GM10248 (cell line): ENCODE data around the gene TASP1.
"Not testable (repeated sequence)": the region's sequence is repeated elsewhere in the genome, so short reads cannot be mapped to it uniquely, and the experiment has no call there.

Experiments
- CTCF ChIA-PET: fragments of 300-600 bp; sonication (Branson Sonifier 250); formaldehyde crosslinking; extraction: SDS; loops from one replicate; lab custom pipeline; 2021; ENCODE audit warnings: antibody characterized with exemption; lab: Yijun Ruan, JAX
- POLR2A ChIA-PET: fragments of 350-650 bp; sonication (Branson Sonifier 250); formaldehyde crosslinking; extraction: SDS; loops from one replicate; lab custom pipeline; 2020; ENCODE audit warnings: antibody characterized with exemption; lab: Yijun Ruan, JAX
- DNase-seq: peaks from one replicate; pipeline ENCODE4 v3.0.0; 2012; ENCODE audit errors: extremely low spot score
- CTCF ChIP-seq: IDR thresholded peaks from 2 replicates; pipeline ENCODE4 v1.5.1; 2012; ENCODE audit warnings: mild to moderate bottlenecking, low read depth; ENCODE audit errors: extremely low read depth, missing control alignments, control extremely low read depth

The TASP1 gene

GRCh38 chr20:13648291-13649228 is 9.8 kb upstream of the TASP1 start:
- ChIA-PET POLR2A (no interaction called here), CTCF (interaction anchor here (1.3 to 1.6 kb wide), 4 partner anchors 11 to 102 kb away, joined by 3 to 6 read pairs (median 4); no protein-coding TSS in a partner anchor)
- no peak for TF ChIP-seq CTCF
- DNase-seq, result no peak

GRCh38 chr20:13644010-13644409 is 5.3 kb upstream of the TASP1 start:
- no peak for TF ChIP-seq CTCF
- DNase-seq, result no peak
- ChIA-PET POLR2A (no interaction called here), CTCF (interaction anchor here (1.3 kb wide), 1 partner anchor 97 kb away, joined by 3 read pairs; no protein-coding TSS in a partner anchor)

DNA sequence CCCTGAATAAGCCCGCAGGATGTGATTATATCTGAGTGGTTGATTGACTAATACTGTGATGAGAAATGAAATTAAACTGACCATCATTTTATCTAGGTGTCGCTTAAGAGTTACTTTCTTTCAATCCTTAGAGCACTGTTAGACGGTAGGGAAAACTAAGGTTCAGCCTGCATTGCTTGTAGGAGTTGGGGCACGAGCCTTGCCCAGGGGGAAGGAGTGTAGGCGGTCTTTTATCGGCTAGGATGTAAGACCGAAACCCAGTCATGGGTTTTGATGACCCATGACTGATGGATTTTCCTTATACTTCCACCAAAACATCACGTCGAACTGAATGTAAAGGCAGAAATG is 392 bp upstream of the TASP1 start:
- TF ChIP-seq CTCF, result no peak
- DNase-seq, result peak; percentile 21
- ChIA-PET POLR2A (no interaction called here), CTCF (interaction anchor here (1.5 kb wide), 1 partner anchor 181 kb away, joined by 3 read pairs; no protein-coding TSS in a partner anchor)

- DNase-seq, result no peak
- no peak for TF ChIP-seq CTCF
- POLR2A ChIA-PET, result no interaction called here
- CTCF ChIA-PET, result interaction anchor here (1.5 kb wide), 1 partner anchor 182 kb away, joined by 3 read pairs; no protein-coding TSS in a partner anchor
Measured at GRCh38 chr20:13638162-13638495, 603 bp downstream of the TASP1 start.

DNA sequence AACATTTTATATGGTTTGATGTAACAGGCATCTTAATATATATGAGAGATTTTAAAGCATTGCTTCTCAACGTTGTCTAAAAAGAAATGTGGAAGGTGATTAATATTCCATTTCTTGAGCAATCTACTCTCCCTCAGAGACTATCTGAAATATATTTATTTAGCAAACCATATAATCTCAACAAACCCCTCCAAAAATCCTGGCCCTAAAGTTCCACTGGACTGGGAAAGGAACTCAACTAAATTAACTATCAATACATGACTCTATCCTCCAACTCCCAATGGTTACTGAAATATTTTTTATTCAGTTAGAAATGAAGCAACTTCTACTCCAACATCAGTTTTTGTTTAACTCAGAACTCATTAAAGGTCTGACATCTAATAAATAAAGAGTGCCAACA is 6.3 kb downstream of the TASP1 start:
- DNase-seq, result no peak
- CTCF ChIA-PET, result no interaction called here

DNA sequence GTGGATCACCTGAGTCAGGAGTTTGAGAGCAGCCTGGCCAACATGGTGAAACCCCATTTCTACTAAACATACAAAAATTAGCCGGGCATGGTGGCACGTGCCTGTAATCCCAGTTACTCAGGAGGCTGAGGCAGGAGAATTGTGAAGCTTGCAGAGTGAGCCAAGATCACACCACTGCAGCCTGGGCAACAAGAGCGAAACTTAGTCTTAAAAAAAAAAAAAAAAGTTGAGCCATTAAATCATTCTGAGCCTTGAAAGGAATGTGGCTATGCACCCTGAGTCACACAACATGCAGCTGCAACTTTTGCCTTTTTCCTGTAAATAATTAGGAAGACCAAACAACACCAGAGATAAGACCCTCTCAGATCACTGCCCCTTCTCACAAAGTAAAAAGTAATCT is 11.2 kb downstream of the TASP1 start:
- CTCF ChIA-PET, result interaction anchor here (1.4 kb wide), 1 partner anchor 144 kb away, joined by 5 read pairs; no protein-coding TSS in a partner anchor
- DNase-seq, POLR2A ChIA-PET: not testable (repeated sequence)

More for the DNA sequence above, 6.3 kb downstream of the TASP1 start:
- POLR2A ChIA-PET, result no interaction called here
- TF ChIP-seq CTCF, result no peak

GRCh38 chr20:13626724-13627123 is 12.0 kb downstream of the TASP1 start:
- POLR2A ChIA-PET, result no interaction called here
- CTCF ChIA-PET, result no interaction called here
- no peak for TF ChIP-seq CTCF
- no peak for DNase-seq
